ENCODE data around the gene LIPK.
"Not testable (repeated sequence)": the region's sequence is repeated elsewhere in the genome, so short reads cannot be mapped to it uniquely, and the experiment has no call there.

LIPK gene

GRCh38 chr10:88705958-88706357 lies at the start of gene LIPK:
Gene LIPK, plus strand, starts transcription at chr10:88706249. Its CDS starts 18,295 bp downstream, at chr10:88724544.
- no peak for DNase-seq

- no peak for DNase-seq
Observed at GRCh38 chr10:88657901-88658300, 48.1 kb upstream of the LIPK start.

DNA sequence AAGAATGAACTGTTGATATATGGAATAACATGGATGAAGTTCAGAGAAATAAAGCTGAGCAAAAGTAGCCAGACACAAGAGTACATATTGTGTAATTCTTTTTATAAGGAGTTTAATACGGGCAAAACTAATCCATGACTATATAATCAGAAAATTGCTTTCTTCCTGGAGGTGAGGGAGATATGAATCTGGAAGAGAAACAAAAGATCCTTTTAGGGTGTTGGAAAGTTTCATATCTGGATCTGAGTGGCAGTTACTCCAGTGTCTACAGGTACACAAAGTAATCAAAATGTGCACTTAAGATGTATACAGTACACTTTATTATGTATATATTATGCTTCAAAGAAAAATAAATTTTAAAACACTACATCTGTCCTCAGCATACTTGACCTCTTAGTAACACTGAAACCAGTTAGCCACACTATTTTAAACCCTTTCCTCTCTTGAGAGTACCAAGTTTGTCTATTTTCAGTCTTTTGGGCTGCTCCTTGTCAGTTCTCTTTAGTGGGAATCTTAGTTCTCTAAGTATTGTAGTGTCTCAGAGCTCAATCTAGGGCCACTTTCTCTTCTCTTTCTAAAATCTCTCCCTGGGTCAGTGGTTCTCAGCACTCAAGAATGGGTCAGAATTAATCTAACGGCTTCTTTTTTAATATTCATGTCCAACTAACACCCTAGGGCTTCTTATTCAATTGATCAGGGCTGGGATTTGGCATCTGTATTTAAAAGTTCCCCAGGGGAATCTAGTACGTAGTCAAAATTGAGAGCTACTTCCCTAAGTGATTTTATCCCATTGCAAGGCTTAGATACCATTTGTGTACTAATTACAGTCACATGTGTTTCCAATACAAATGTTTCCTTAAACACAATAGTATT lies 46.1 kb upstream of the LIPK start:
- no peak for DNase-seq

DNA sequence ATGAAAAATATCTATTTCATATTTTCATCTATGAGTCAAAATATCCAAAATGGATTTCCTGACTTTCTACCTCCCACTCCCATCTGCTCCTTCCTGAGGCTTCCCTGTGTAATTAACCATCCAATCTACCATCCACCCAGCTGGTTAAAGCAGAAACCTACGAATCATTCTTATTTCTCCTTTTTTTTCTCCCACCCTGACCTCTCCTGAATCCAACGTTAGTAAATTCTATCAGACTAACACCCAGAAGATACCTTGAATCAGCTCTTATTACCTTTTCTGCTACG lies 45.5 kb upstream of the LIPK start:
- no peak for DNase-seq

DNA sequence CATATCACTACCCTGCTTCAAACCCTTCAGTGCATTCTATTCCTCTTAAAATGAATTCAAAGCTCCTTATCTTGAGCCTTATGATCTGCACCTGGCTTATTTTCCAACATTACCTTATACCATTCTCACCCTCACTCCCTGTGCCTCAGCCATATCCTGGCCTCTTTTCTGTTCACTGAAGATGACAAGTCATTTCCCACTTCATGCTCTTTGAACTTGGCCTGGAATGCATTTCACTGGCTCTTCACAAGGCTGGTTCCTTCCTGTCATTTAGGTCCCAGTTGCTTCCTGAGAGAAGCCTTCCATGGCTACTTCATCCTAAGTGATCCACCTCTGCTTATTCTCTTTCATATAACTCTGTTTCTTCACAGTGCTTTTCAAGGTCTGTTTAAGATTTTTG lies 45.0 kb upstream of the LIPK start:
- DNase-seq, result peak; percentile 8

DNA sequence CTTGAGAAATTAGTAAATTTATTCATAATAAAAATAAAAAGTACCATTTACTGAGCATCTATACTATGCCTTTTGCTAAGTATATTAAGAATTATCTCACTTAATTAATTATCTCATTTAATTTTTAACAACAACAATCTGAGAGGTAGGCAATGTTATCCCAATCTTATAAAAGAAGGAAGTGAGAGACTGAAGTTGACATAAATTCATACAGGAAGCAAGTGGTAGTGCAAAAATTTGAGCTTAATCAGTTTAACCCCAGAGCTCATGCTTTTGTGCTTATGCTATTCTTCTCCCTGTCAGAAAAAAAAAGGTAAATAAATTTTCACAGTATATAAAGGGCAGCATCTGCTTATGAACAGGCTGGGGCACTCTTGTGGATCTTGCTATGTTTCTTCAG lies 44.5 kb upstream of the LIPK start:
- no peak for DNase-seq

DNA sequence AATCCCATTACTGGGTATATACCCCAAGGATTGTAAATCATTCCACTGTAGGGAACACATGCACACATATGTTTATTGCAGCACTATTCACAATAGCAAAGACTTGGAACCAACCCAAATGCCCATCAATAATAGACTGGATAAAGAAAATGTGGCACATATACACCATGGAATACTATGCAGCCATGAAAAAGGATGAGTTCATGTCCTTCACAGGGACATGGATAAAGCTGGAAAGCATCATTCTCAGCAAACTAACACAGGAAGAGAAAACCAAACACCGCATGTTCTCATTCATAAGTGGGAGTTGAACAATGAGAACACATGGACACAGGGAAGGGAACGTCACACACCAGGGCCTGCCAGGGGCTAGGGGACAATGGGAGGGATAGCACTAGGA lies 42.9 kb upstream of the LIPK start:
- not testable (repeated sequence) for DNase-seq

GRCh38 chr10:88664142-88664541 lies 41.9 kb upstream of the LIPK start, which contains the start of gene LIPF:
Gene LIPF, plus strand, starts transcription at chr10:88664442. Its CDS starts 2,856 bp downstream, at chr10:88667298.
- DNase-seq, result no peak

DNA sequence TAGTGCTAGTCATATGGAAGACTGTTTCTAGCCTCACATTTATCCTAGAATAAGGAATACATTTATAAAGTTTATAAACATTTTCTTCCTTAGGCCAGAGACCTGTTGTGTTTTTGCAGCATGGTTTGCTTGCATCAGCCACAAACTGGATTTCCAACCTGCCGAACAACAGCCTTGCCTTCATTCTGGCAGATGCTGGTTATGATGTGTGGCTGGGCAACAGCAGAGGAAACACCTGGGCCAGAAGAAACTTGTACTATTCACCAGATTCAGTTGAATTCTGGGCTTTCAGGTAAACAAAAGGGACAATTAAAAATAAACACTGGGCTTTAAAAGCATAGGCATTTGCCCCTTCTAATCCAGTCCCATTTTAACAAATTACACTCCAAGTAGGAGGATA lies 37.6 kb upstream of the LIPK start:
- no peak for DNase-seq

- DNase-seq, result no peak
Observed at GRCh38 chr10:88670497-88670896, 35.6 kb upstream of the LIPK start.

DNA sequence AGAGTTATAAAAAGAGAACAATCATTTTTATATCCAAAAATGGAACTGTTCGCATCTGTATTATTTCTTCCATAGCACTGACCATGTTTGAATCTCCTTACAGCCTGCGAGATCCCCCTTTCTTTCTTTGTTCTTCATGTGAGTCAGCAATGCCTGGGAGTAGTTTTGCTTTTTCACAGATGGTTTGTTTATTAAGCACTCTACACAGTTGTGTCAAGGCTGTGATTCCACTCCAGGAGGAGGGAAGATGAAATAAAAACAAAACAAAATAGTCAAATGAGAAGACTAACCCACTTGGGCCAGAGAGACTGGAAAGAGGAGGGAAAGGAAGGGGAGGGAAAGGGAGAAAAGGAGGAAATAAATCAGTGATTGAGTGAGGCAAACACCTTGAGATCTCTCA lies 34.0 kb upstream of the LIPK start:
- DNase-seq, result no peak

DNA sequence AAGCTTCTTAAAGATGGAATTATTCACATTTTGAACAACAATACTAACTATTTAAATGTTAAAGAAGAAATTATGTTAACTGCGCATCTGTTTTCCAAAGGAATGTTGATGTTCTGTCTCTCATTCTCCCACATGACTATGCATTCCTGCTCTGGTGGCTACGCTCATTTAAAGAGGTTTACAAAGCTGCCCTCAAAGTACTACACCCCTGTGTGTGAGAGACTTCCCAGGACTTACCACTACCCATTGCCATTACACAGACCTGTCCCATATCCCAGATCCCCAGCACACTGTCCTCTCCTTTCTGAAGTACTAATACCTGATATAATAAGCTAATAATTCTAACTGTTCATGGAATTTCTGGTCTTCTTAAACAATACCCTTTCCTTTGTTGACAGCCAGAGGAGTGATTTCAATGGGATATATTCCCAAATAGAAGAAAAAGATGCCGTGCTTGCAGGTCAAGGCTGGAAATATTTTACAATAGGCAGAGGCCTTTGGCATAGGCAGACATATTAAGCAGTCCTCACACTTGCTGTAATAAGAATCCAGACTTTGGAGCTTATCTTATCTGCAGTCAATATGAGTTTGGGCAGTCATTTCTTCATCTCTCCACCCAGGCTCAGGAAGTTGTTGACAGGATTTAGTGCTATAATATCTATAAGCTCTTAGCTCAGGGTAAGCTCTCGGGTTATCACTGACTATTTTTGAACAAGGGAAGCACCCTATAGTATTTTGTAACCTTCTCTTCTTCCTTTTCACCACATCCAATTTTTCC lies 29.6 kb upstream of the LIPK start:
- DNase-seq, result no peak

- DNase-seq, result no peak
Observed at GRCh38 chr10:88680958-88681357, 25.1 kb upstream of the LIPK start.

DNA sequence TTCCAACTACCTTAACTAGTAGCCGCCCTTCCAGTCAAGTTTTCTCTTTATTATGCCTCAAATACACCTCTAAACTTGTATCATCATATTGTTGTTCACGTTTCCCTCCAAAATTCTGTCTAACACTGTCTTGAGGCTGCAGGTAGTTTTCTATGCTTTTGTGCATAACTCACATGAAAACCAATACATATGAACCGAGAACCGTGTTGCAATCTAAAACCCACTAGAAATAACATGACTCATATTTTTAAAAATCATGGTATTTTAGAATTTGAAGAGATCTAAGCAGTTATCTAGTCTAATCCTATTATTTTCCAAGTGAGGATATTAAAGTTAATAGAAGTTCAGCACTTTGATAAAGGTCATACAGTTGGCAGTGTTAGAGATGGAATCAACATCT lies 23.6 kb upstream of the LIPK start:
- DNase-seq, result no peak

DNA sequence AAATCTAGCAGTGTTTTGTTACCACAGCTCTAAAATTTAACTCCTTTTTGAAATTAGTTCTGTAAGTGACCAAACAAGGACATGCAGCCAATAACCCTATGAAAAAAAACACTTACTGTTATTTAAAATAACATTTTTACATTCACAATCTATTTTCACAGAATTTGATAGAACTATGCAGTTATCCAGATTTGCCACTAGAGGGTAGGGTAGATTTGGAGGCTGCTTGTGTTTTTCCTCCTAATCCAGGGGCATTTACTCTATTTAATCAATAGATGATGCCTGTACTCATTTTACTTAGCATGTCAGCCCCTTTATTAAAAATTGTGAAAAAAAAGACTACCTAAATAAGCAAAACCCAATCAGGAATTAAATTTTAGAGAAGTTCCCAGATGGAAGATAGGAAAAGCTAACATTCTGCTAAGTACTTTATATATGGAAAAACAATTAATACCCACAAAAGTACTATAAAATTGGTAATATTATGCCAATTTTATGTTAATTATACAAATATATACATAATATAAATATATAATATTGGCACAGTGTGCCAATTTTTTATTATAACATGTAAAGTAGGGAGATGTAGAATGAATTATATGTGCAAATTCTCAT lies 18.1 kb upstream of the LIPK start:
- DNase-seq, result no peak

GRCh38 chr10:88689366-88689765 lies 16.7 kb upstream of the LIPK start:
- DNase-seq, result no peak

- no peak for DNase-seq
Observed at GRCh38 chr10:88693392-88694020, 12.5 kb upstream of the LIPK start.

GRCh38 chr10:88702848-88703597 lies 3.0 kb upstream of the LIPK start:
- DNase-seq, result no peak

DNA sequence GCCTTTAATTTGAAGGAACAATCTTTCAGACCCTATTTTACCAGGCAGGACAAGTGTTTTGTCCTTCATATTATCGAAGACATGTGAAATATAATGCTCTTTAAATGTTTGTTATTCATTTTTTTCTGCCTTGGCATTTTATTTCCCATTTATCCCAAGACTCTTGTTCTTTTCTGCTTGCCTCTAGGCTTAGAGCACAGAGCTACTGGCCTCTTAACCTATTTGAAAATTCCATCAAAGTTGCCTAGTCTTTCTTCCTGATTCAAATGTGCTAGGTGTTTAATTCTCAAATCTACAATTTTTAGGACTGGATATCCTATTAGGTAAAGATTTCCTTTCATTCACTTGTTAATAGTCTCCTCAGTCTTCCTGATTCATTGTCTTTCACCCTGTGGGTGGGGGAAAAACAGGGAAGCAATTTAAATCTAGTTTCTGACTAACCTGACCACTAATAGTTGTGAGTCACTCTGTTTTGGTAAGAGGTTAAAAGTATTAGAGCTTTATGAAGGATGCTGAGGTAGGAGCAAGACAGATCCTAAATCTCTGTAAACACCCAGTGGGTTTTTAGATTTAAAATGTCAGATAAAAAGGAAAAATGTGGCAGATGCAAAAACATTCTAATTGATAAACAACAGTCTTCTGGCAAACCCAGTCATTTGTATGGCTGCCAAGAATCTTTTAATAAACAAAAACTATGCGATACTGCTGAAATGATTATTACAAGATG lies 1.5 kb downstream of the LIPK start:
- DNase-seq, result no peak

DNA sequence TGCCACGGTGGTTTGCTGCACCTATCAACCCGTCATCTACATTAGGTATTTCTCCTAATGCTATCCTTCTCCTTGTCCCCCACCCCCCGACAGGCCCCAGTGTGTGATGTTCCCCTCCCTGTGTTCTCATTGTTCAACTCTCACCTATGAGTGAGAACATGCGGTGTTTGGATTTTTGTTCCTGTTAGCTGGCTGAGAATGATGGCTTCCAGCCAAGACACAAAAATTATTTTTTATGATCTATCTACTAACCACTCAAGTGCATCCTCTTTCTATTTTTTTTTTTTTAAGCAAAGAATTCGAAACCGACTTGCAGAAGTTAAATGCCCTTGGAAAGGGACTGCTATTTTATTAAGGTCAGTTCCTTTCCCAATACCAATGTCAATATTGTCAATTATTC lies 3.3 kb downstream of the LIPK start:
- DNase-seq, result not testable (repeated sequence)

DNA sequence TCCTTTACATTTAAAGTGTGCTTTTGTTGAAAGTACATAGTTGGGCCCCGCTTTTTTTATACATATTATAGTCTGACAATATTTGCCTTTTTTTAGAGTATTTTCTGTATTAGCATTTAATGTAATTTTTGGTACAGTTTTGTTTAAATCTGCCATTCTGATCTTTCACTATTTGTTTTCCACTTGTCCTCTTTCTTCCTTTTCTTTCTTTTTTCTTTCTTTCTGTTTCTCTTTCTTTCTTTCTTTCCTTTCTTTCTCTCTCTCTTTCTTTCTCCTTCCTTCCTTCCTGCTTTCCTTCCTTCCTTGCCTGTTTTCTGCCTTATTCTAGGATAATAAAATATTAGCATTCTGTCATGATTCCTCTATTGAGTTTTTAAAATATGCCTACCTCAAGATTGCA lies 9.5 kb downstream of the LIPK start:
- DNase-seq, result no peak

GRCh38 chr10:88721392-88721791 lies 15.3 kb downstream of the LIPK start:
- DNase-seq, result no peak

All from GDM1 (cell line).